ENCODE results near the gene IMMP2L.

The IMMP2L gene

GRCh38 chr7:110685899-110686298, 876.4 kb downstream of the IMMP2L start:
- no peaks in the 10 kb centered on the region for H3K27me3 ChIP-seq
- TF ChIP-seq CTCF (IDR thresholded peaks at IDR 0.05): no peak
- no peaks in the 10 kb centered on the region for H3K4me1 ChIP-seq (ENCODE audit: control insufficient read depth in 1 of 2, insufficient read depth in 1 of 2, low read depth in 1 of 2, low read length in 1 of 2)
- no peak overlapping the region for H3K4me3 ChIP-seq (ENCODE audit: low read depth in 1 of 2, low read length in 1 of 2)
- no peak overlapping the region for H3K27ac ChIP-seq
- no peaks in the 10 kb centered on the region for H3K9me3 ChIP-seq
- no peaks in the 10 kb centered on the region for H3K36me3 ChIP-seq

GRCh38 chr7:110681941-110682340, 880.4 kb downstream of the IMMP2L start:
- no peak overlapping the region for H3K27ac ChIP-seq
- no peak for TF ChIP-seq CTCF (IDR thresholded peaks at IDR 0.05)
- no peaks in the 10 kb centered on the region for H3K36me3 ChIP-seq
- no peak overlapping the region for H3K4me3 ChIP-seq (ENCODE audit: low read depth in 1 of 2, low read length in 1 of 2)
- H3K27me3 ChIP-seq: no peaks in the 10 kb centered on the region
- no peaks in the 10 kb centered on the region for H3K4me1 ChIP-seq (ENCODE audit: control insufficient read depth in 1 of 2, insufficient read depth in 1 of 2, low read depth in 1 of 2, low read length in 1 of 2)
- no peaks in the 10 kb centered on the region for H3K9me3 ChIP-seq

- Histone ChIP-seq H3K4me1 (ENCODE audit: control insufficient read depth in 1 of 2, insufficient read depth in 1 of 2, low read depth in 1 of 2, low read length in 1 of 2) (no peaks in the 10 kb centered on the region), H3K4me3 (ENCODE audit: low read depth in 1 of 2, low read length in 1 of 2) (no peak overlapping the region), H3K9me3 (no peaks in the 10 kb centered on the region), H3K36me3 (no peaks in the 10 kb centered on the region), H3K27me3 (no peaks in the 10 kb centered on the region), H3K27ac (no peak overlapping the region)
- TF ChIP-seq CTCF (IDR thresholded peaks at IDR 0.05): no peak
Measured at GRCh38 chr7:110677405-110677804, 884.9 kb downstream of the IMMP2L start.

- Histone ChIP-seq H3K27ac (no peak overlapping the region), H3K27me3 (no peaks in the 10 kb centered on the region), H3K4me1 (ENCODE audit: control insufficient read depth in 1 of 2, insufficient read depth in 1 of 2, low read depth in 1 of 2, low read length in 1 of 2) (no peaks in the 10 kb centered on the region), H3K36me3 (no peaks in the 10 kb centered on the region), H3K9me3 (no peaks in the 10 kb centered on the region), H3K4me3 (ENCODE audit: low read depth in 1 of 2, low read length in 1 of 2) (no peak overlapping the region)
- no peak for TF ChIP-seq CTCF (IDR thresholded peaks at IDR 0.05)
Measured at GRCh38 chr7:110676785-110677184, 885.5 kb downstream of the IMMP2L start.

- Histone ChIP-seq H3K4me3 (ENCODE audit: low read depth in 1 of 2, low read length in 1 of 2) (no peak overlapping the region), H3K4me1 (ENCODE audit: control insufficient read depth in 1 of 2, insufficient read depth in 1 of 2, low read depth in 1 of 2, low read length in 1 of 2) (no peaks in the 10 kb centered on the region), H3K9me3 (no peaks in the 10 kb centered on the region), H3K36me3 (no peaks in the 10 kb centered on the region), H3K27ac (no peak overlapping the region), H3K27me3 (no peaks in the 10 kb centered on the region)
- no peak for TF ChIP-seq CTCF (IDR thresholded peaks at IDR 0.05)
Measured at GRCh38 chr7:110675383-110676103, 886.7 kb downstream of the IMMP2L start.
